ENCODE measurements around the gene FJX1. TPM values are rescaled to one million over a fixed set of nuclear protein-coding genes. Genes with fewer than 3 reads are reported as not detected.

Gene FJX1
- total and polyA plus RNA-seq, 2 experiments from 2014 or later: 9.4 to 16.1 TPM

DNA sequence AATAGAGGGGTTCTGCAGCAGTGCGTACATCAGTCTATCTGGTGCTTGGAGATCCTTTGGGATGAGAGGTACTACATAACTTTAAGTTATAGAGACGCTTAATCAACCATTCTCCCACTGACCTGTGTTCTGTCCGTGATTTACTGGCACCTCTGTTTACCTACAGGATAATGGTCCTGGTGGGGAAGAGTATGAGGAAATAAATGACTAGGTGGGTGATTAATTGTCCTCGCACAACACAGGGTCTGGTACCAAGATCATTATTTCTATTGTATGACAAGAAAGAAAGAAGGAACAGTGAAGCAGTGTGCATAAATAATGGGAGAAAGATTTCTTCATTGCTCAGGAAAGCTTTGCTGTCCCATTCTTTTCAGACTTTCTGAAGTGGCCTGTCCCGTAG, 32.8 kb upstream of the FJX1 start:
- H3K9me3 Mint-ChIP-seq: no peaks in the 10 kb centered on the region; the same call in 1 of the 3 replicates
- H3K27me3 Mint-ChIP-seq (ENCODE audit: insufficient read depth, low read depth, poor library complexity): no peaks in the 10 kb centered on the region
- DNase-seq (ENCODE audit: low spot score): no peak

More for the DNA sequence above, 32.8 kb upstream of the FJX1 start:
- H3K4me2 ChIP-seq: no peak overlapping the region
- H3K27ac Mint-ChIP-seq: no peak overlapping the region
- no peaks in the 10 kb centered on the region for H3K36me3 Mint-ChIP-seq (ENCODE audit: low read depth)
- no peaks in the 10 kb centered on the region for H4K20me1 ChIP-seq (replicated peaks; ENCODE audit: insufficient read depth)
- no peak overlapping the region for H3K27ac ChIP-seq (ENCODE audit: low read depth)
- H3K79me2 ChIP-seq (replicated peaks; ENCODE audit: insufficient read depth): no peaks in the 10 kb centered on the region
- no peaks in the 10 kb centered on the region for H3K36me3 ChIP-seq (ENCODE audit: insufficient read depth)
- H3K4me1 ChIP-seq (ENCODE audit: insufficient read depth): no peaks in the 10 kb centered on the region
- H3K27me3 ChIP-seq (ENCODE audit: insufficient read depth): no peaks in the 10 kb centered on the region
- no peak overlapping the region for H3K4me3 Mint-ChIP-seq
- no peak overlapping the region for H3K4me3 ChIP-seq
- no peaks in the 10 kb centered on the region for H3K9me2 ChIP-seq (ENCODE audit: insufficient read depth)
- no peak for ATAC-seq
- H3K4me1 Mint-ChIP-seq: no peaks in the 10 kb centered on the region; the same call in 2 of the 3 replicates
- TF ChIP-seq, protein P1, sequence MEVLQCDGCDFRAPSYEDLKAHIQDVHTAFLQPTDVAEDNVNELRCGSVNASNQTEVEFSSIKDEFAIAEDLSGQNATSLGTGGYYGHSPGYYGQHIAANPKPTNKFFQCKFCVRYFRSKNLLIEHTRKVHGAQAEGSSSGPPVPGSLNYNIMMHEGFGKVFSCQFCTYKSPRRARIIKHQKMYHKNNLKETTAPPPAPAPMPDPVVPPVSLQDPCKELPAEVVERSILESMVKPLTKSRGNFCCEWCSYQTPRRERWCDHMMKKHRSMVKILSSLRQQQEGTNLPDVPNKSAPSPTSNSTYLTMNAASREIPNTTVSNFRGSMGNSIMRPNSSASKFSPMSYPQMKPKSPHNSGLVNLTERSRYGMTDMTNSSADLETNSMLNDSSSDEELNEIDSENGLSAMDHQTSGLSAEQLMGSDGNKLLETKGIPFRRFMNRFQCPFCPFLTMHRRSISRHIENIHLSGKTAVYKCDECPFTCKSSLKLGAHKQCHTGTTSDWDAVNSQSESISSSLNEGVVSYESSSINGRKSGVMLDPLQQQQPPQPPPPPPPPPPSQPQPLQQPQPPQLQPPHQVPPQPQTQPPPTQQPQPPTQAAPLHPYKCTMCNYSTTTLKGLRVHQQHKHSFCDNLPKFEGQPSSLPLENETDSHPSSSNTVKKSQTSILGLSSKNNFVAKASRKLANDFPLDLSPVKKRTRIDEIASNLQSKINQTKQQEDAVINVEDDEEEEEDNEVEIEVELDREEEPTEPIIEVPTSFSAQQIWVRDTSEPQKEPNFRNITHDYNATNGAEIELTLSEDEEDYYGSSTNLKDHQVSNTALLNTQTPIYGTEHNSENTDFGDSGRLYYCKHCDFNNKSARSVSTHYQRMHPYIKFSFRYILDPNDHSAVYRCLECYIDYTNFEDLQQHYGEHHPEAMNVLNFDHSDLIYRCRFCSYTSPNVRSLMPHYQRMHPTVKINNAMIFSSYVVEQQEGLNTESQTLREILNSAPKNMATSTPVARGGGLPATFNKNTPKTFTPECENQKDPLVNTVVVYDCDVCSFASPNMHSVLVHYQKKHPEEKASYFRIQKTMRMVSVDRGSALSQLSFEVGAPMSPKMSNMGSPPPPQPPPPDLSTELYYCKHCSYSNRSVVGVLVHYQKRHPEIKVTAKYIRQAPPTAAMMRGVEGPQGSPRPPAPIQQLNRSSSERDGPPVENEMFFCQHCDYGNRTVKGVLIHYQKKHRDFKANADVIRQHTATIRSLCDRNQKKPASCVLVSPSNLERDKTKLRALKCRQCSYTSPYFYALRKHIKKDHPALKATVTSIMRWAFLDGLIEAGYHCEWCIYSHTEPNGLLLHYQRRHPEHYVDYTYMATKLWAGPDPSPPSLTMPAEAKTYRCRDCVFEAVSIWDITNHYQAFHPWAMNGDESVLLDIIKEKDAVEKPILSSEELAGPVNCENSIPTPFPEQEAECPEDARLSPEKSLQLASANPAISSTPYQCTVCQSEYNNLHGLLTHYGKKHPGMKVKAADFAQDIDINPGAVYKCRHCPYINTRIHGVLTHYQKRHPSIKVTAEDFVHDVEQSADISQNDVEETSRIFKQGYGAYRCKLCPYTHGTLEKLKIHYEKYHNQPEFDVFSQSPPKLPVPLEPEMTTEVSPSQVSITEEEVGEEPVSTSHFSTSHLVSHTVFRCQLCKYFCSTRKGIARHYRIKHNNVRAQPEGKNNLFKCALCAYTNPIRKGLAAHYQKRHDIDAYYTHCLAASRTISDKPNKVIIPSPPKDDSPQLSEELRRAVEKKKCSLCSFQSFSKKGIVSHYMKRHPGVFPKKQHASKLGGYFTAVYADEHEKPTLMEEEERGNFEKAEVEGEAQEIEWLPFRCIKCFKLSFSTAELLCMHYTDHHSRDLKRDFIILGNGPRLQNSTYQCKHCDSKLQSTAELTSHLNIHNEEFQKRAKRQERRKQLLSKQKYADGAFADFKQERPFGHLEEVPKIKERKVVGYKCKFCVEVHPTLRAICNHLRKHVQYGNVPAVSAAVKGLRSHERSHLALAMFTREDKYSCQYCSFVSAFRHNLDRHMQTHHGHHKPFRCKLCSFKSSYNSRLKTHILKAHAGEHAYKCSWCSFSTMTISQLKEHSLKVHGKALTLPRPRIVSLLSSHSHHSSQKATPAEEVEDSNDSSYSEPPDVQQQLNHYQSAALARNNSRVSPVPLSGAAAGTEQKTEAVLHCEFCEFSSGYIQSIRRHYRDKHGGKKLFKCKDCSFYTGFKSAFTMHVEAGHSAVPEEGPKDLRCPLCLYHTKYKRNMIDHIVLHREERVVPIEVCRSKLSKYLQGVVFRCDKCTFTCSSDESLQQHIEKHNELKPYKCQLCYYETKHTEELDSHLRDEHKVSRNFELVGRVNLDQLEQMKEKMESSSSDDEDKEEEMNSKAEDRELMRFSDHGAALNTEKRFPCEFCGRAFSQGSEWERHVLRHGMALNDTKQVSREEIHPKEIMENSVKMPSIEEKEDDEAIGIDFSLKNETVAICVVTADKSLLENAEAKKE (CRISPR knock-in tag; IDR thresholded peaks at IDR 0.05): no peak
- no peak for TF ChIP-seq EZH2phosphoT487 (IDR thresholded peaks at IDR 0.05; ENCODE audit: unreplicated experiment)
- no peak for TF ChIP-seq STAT1 (IDR thresholded peaks at IDR 0.05; ENCODE audit: unreplicated experiment)
- no peak for TF ChIP-seq ZNF331 (CRISPR knock-in tag; IDR thresholded peaks at IDR 0.05; ENCODE audit: low read depth)
- no peak for TF ChIP-seq POLR2AphosphoS5 (IDR thresholded peaks at IDR 0.05; ENCODE audit: low read depth)
- TF ChIP-seq JUNB (IDR thresholded peaks at IDR 0.05; ENCODE audit: unreplicated experiment): no peak
- TF ChIP-seq, protein P2, sequence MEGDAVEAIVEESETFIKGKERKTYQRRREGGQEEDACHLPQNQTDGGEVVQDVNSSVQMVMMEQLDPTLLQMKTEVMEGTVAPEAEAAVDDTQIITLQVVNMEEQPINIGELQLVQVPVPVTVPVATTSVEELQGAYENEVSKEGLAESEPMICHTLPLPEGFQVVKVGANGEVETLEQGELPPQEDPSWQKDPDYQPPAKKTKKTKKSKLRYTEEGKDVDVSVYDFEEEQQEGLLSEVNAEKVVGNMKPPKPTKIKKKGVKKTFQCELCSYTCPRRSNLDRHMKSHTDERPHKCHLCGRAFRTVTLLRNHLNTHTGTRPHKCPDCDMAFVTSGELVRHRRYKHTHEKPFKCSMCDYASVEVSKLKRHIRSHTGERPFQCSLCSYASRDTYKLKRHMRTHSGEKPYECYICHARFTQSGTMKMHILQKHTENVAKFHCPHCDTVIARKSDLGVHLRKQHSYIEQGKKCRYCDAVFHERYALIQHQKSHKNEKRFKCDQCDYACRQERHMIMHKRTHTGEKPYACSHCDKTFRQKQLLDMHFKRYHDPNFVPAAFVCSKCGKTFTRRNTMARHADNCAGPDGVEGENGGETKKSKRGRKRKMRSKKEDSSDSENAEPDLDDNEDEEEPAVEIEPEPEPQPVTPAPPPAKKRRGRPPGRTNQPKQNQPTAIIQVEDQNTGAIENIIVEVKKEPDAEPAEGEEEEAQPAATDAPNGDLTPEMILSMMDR (conservative IDR thresholded peaks at IDR 0.05; ENCODE audit: low read depth in 2 of 2): no peak
- no peak for TF ChIP-seq NANOG (IDR thresholded peaks at IDR 0.05; ENCODE audit: borderline replicate concordance)
- TF ChIP-seq, protein P3, sequence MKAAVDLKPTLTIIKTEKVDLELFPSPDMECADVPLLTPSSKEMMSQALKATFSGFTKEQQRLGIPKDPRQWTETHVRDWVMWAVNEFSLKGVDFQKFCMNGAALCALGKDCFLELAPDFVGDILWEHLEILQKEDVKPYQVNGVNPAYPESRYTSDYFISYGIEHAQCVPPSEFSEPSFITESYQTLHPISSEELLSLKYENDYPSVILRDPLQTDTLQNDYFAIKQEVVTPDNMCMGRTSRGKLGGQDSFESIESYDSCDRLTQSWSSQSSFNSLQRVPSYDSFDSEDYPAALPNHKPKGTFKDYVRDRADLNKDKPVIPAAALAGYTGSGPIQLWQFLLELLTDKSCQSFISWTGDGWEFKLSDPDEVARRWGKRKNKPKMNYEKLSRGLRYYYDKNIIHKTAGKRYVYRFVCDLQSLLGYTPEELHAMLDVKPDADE (IDR thresholded peaks at IDR 0.05): no peak
- no peak for TF ChIP-seq CREB1 (CRISPR knock-in tag; IDR thresholded peaks at IDR 0.05; ENCODE audit: low read depth)
- H2AFZ ChIP-seq: peak overlapping the region; percentile 21; the same call in 1 of the 2 replicates
- H3F3A ChIP-seq (replicated peaks; ENCODE audit: low read depth): no peaks in the 10 kb centered on the region

Data from GM23338 (cell line).